GM18526 (cell line): ENCODE measurements around the gene RAB27A.

ENCODE experiments used
- POLR2A ChIP-seq: IDR thresholded peaks from 3 replicates; pipeline ENCODE4 v1.6.1; 2011; ENCODE audit not compliant: insufficient read length; ENCODE audit errors: extremely low read depth

Gene RAB27A

GRCh38 chr15:55218056-55218455, 71.6 kb downstream of the RAB27A start:
- TF ChIP-seq POLR2A: no peak

GRCh38 chr15:55204464-55204863, 85.1 kb downstream of the RAB27A start:
- no peak for TF ChIP-seq POLR2A

GRCh38 chr15:55202206-55202605, 87.4 kb downstream of the RAB27A start:
- no peak for TF ChIP-seq POLR2A

GRCh38 chr15:55198706-55199105, 90.9 kb downstream of the RAB27A start:
- TF ChIP-seq POLR2A: no peak

- no peak for TF ChIP-seq POLR2A
These were observed 91.9 kb downstream of the RAB27A start for GRCh38 chr15:55197719-55198118.

- no peak for TF ChIP-seq POLR2A
These were observed 92.3 kb downstream of the RAB27A start for GRCh38 chr15:55197362-55197705.

GRCh38 chr15:55196458-55197361, 92.9 kb downstream of the RAB27A start, which contains the start of gene RSL24D1:
RSL24D1 (minus strand) TSS chr15:55196941; CDS start chr15:55196890, 51 bp downstream.
- peak; percentile 92 for TF ChIP-seq POLR2A

- TF ChIP-seq POLR2A: no peak
These were observed 93.6 kb downstream of the RAB27A start for GRCh38 chr15:55195996-55196395.

- TF ChIP-seq POLR2A: no peak
These were observed 95.4 kb downstream of the RAB27A start for GRCh38 chr15:55194256-55194655.

- no peak for TF ChIP-seq POLR2A
These were observed 103.3 kb downstream of the RAB27A start for GRCh38 chr15:55186331-55186730.

- no peak for TF ChIP-seq POLR2A
These were observed 105.9 kb downstream of the RAB27A start for GRCh38 chr15:55183679-55184078.

- TF ChIP-seq POLR2A: no peak
These were observed 110.5 kb downstream of the RAB27A start for GRCh38 chr15:55179141-55179540.

GRCh38 chr15:55170361-55170760, 119.3 kb downstream of the RAB27A start:
- no peak for TF ChIP-seq POLR2A

GRCh38 chr15:55168350-55168974, 121.2 kb downstream of the RAB27A start:
- no peak for TF ChIP-seq POLR2A

GRCh38 chr15:55164284-55164683, 125.3 kb downstream of the RAB27A start:
- TF ChIP-seq POLR2A: no peak
